Measurements from ENCODE around the gene GJB2.
"Not testable (repeated sequence)": the region's sequence is repeated elsewhere in the genome, so short reads cannot be mapped to it uniquely, and the experiment has no call there.

GJB2 gene

GRCh38 chr13:20159646-20160305 is 33.0 kb downstream of the GJB2 start:
- DNase-seq, result no peak
- no peak for TF ChIP-seq CTCF (IDR thresholded peaks at IDR 0.05)

DNA sequence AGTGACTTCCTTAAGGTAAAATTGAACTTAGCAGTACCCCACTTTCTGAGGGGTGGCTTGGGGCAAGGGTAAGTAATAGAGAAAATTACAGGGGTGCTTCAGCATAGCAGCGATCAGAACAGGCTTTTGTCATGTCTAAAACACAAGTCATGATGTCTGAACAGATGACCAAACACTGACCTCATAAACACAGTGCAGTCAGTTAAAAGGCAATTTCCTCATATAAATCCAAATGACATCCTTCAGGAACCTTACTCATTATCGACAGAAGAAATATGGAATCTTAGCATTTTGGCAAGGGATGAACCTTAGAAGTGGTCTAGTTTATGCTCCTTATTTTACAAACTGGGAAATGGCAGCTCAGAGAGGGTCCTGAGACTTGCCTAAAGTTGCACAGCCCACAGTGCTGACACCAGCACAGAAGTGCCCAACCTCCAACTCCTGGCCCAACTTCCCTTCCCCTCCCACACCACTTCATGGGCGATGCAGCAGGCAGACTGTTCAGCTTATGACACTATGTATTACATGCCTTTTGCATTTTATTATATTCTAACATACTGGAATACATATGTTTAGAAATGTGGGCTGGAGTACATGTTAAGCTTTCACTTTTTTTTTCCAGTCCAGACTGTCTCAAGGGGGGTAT is 35.5 kb downstream of the GJB2 start:
- peaks cover 15% of the 10 kb centered on the region for H3K4me1 Mint-ChIP-seq
- no peaks in the 10 kb centered on the region for H3K36me3 Mint-ChIP-seq (ENCODE audit: low read depth)
- peaks cover 76% of the 10 kb centered on the region for H3K27me3 Mint-ChIP-seq (ENCODE audit: low read depth, poor library complexity)
- TF ChIP-seq CTCF (IDR thresholded peaks at IDR 0.05), result no peak
- H3K4me3 Mint-ChIP-seq, result no peak overlapping the region
- no peaks in the 10 kb centered on the region for H3K9me3 Mint-ChIP-seq
- no peak for DNase-seq
- H3K27ac Mint-ChIP-seq, result no peak overlapping the region

More at GRCh38 chr13:20159646-20160305, 33.0 kb downstream of the GJB2 start:
- no peak overlapping the region for H3K27ac Mint-ChIP-seq
- H3K27me3 Mint-ChIP-seq (ENCODE audit: low read depth, poor library complexity), result peaks cover 85% of the 10 kb centered on the region
- no peaks in the 10 kb centered on the region for H3K36me3 Mint-ChIP-seq (ENCODE audit: low read depth)
- H3K4me3 Mint-ChIP-seq, result peak overlapping the region; percentile 83
- H3K9me3 Mint-ChIP-seq, result no peaks in the 10 kb centered on the region
- peaks cover 15% of the 10 kb centered on the region for H3K4me1 Mint-ChIP-seq

GRCh38 chr13:20156702-20157101 is 36.0 kb downstream of the GJB2 start:
- no peak for DNase-seq
- Mint-ChIP-seq H3K36me3 (ENCODE audit: low read depth) (no peaks in the 10 kb centered on the region), H3K4me1 (peaks cover 15% of the 10 kb centered on the region), H3K27ac (no peak overlapping the region), H3K9me3 (no peaks in the 10 kb centered on the region), H3K27me3 (ENCODE audit: low read depth, poor library complexity) (peaks cover 70% of the 10 kb centered on the region), H3K4me3 (no peak overlapping the region)
- TF ChIP-seq CTCF (IDR thresholded peaks at IDR 0.05), result no peak

DNA sequence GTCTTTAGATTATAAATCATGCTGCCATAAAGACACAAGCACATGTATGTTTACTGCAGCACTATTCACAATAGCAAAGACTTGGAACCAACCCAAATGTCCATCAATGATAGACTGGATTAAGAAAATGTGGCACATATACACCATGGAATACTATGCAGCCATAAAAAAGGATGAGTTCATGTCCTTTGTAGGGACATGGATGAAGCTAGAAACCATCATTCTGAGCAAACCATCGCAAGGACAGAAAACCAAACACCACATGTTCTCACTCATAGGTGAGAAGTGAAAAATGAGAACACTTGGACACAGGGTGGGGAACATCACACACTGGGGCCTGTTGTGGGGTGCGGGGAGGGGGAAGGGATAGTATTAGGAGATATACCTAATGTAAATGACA is 39.4 kb downstream of the GJB2 start:
- DNase-seq; H3K9me3 Mint-ChIP-seq; H3K4me3 Mint-ChIP-seq; H3K27ac Mint-ChIP-seq; H3K36me3 Mint-ChIP-seq (ENCODE audit: low read depth): not testable (repeated sequence)
- Mint-ChIP-seq H3K4me1 (peaks cover 22% of the 10 kb centered on the region), H3K27me3 (ENCODE audit: low read depth, poor library complexity) (peaks cover 49% of the 10 kb centered on the region)

GRCh38 chr13:20151612-20152011 is 41.1 kb downstream of the GJB2 start:
- DNase-seq, result no peak
- no peak for TF ChIP-seq CTCF (IDR thresholded peaks at IDR 0.05)
- H3K4me3 Mint-ChIP-seq, result no peak overlapping the region
- H3K4me1 Mint-ChIP-seq, result peaks cover 23% of the 10 kb centered on the region
- no peaks in the 10 kb centered on the region for H3K36me3 Mint-ChIP-seq (ENCODE audit: low read depth)
- H3K27me3 Mint-ChIP-seq (ENCODE audit: low read depth, poor library complexity), result peaks cover 37% of the 10 kb centered on the region
- no peak overlapping the region for H3K27ac Mint-ChIP-seq
- H3K9me3 Mint-ChIP-seq, result no peaks in the 10 kb centered on the region

DNA sequence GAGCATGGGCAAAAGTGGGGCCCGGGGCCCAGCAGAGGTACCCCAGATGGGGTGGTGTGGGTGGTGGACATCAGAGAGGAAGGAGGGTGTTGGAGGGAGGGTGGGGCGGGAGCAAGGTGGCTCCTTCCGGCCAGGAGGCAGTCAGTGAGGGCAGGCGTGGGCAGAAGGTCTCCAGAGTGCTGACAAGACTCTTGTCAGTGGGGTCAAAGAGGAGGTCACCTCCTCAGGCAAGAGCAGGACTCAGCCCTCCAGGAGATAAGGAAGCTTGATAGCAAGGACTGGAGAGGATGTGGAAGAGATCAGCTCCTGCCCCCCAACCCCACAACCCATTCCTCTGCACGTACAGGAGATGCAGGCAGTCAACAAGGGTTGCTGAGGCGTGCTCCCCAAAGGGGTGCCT is 41.7 kb downstream of the GJB2 start:
- no peak for DNase-seq
- Mint-ChIP-seq H3K9me3 (no peaks in the 10 kb centered on the region), H3K27me3 (ENCODE audit: low read depth, poor library complexity) (peaks cover 32% of the 10 kb centered on the region), H3K4me3 (no peak overlapping the region), H3K4me1 (peaks cover 23% of the 10 kb centered on the region), H3K27ac (no peak overlapping the region), H3K36me3 (ENCODE audit: low read depth) (no peaks in the 10 kb centered on the region)
- no peak for TF ChIP-seq CTCF (IDR thresholded peaks at IDR 0.05)

Data from nephron progenitor cell (in vitro differentiated cells).